GM23248 (cell line): Measurements from ENCODE around the gene ZNF501. TPM values are rescaled to one million over a fixed set of nuclear protein-coding genes. Genes with fewer than 3 reads are reported as not detected.

Source experiments
- DNase-seq: peaks from one replicate; pipeline ENCODE4 v3.0.0-alpha.2; 2015
- H2AFZ ChIP-seq: fragments of 200-600 bp; sonication (generic); 2 replicates; pipeline ENCODE4 v1.6.1; 2016; ENCODE audit warnings: antibody characterized with exemption
- H3F3A ChIP-seq: fragments of 200-600 bp; sonication (generic); 2 replicates; pipeline ENCODE4 v1.6.1; 2016; ENCODE audit warnings: mild to moderate bottlenecking, antibody characterized with exemption, mixed run types; ENCODE audit not compliant: insufficient read depth
- H3K27ac ChIP-seq: fragments of 200-600 bp; sonication (generic); 2 replicates; pipeline ENCODE4 v1.5.1; 2016; ENCODE audit warnings: mild to moderate bottlenecking
- H3K27me3 ChIP-seq: fragments of 200-600 bp; sonication (generic); replicated peaks from 2 replicates; pipeline ENCODE4 v1.6.1; 2016; ENCODE audit warnings: mild to moderate bottlenecking; ENCODE audit not compliant: insufficient read depth
- H3K36me3 ChIP-seq: fragments of 200-600 bp; sonication (generic); 2 replicates; pipeline ENCODE4 v1.6.1; 2016; ENCODE audit warnings: low read depth, mild to moderate bottlenecking
- H3K4me1 ChIP-seq: fragments of 200-600 bp; sonication (generic); 2 replicates; pipeline ENCODE4 v1.6.1; 2016; ENCODE audit warnings: mild to moderate bottlenecking; ENCODE audit not compliant: insufficient read depth
- H3K4me2 ChIP-seq: fragments of 200-600 bp; sonication (generic); one replicate; pipeline ENCODE4 v1.6.1; 2016; ENCODE audit warnings: mild to moderate bottlenecking; ENCODE audit not compliant: unreplicated experiment
- H3K4me3 ChIP-seq: fragments of 200-600 bp; sonication (generic); 2 replicates; pipeline ENCODE4 v1.5.1; 2016; ENCODE audit warnings: mild to moderate bottlenecking
- H3K79me2 ChIP-seq: fragments of 200-600 bp; sonication (generic); 2 replicates; pipeline ENCODE4 v1.6.1; 2016; ENCODE audit warnings: mild to moderate bottlenecking; ENCODE audit not compliant: insufficient read depth
- H3K9ac ChIP-seq: fragments of 200-600 bp; sonication (generic); 2 replicates; pipeline ENCODE4 v1.6.1; 2016; ENCODE audit warnings: mild to moderate bottlenecking
- H3K9me2 ChIP-seq: fragments of 200-600 bp; sonication (generic); 2 replicates; pipeline ENCODE4 v1.6.1; 2016; ENCODE audit warnings: mixed run types, mild to moderate bottlenecking, moderate library complexity; ENCODE audit not compliant: insufficient read depth
- H3K9me3 ChIP-seq: fragments of 200-600 bp; sonication (generic); one replicate; pipeline ENCODE4 v1.6.1; 2017; ENCODE audit warnings: low read depth
- H4K20me1 ChIP-seq: fragments of 200-600 bp; sonication (generic); 2 replicates; pipeline ENCODE4 v1.6.0; 2016; ENCODE audit not compliant: insufficient read depth
- EZH2 ChIP-seq: fragments of 200-600 bp; sonication (generic); IDR thresholded peaks from 2 replicates; pipeline ENCODE4 v1.6.1; 2018; ENCODE audit warnings: antibody characterized with exemption, mild to moderate bottlenecking; ENCODE audit not compliant: insufficient read depth, poor library complexity, severe bottlenecking
- EZH2phosphoT487 ChIP-seq: fragments of 200-600 bp; sonication (generic); IDR thresholded peaks from 2 replicates; pipeline ENCODE4 v1.6.1; 2018; ENCODE audit warnings: antibody characterized with exemption, moderate library complexity, mild to moderate bottlenecking, low read depth; ENCODE audit not compliant: insufficient read depth
- WGBS, 2 experiments: methylation state at CpG; one replicate each; pipeline ENCODE4 v1.1.6; 2015 to 2017; ENCODE audit warnings: low lambda C conversion rate in 2 of 2, low coverage in 1 of 2; ENCODE audit errors: missing lambda C conversion rate in 2 of 2; 5-methylcytosine and 5-hydroxymethylcytosine counted together
- in situ Hi-C: fragments of 300-500 bp; cut with MboI; formaldehyde crosslinking; loops from 2 replicates; pipeline ENCODE4 v1.15.0; 2020
- polyA plus RNA-seq: library from polyadenylated mRNA; unstranded; fragments of >200 nt; fragmentation: Nextera tagmentation; extraction: Ambion mirVana; gene quantifications from 2 replicates; pipeline ENCODE4 v1.2.1, GENCODE V29; 2016
- total RNA-seq: library from RNA; depleted of rRNA; stranded (reverse); fragments of >200 nt; shearing (Covaris generic); gene quantifications from 2 replicates; pipeline ENCODE4 v1.2.3, GENCODE V29; 2014; rRNA removed

Gene ZNF501
- total and polyA plus RNA-seq, 2 experiments from 2014 or later = 5.1 to 5.4 TPM

DNA sequence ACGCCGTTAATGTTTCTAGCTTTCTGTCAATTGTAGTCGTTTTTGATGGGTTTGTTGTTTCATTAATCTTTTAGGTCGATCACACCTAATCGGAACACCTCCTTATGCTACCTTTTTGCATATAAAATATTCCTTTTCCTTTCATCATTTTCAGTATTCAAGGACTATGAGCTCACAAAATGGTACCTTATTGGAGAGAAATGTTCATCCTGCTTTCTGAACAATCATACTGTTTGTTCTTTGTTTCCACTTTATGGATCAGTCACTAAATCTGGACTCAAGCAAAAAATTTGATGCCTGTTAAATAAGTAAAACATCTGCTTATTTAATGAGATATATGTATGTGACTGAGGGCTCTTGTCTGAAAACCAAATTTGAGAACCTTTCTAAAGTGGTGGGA, 33.3 kb downstream of the ZNF501 start:
- peak overlapping the region; percentile 20; the same call in 1 of the 2 replicates for H3K27ac ChIP-seq
- H3K4me3 ChIP-seq = peak overlapping the region; percentile 99
- peak overlapping the region; percentile 92 for H3K4me2 ChIP-seq
- DNase-seq = no peak
- TF ChIP-seq EZH2phosphoT487 (no peak), EZH2 (no peak)
- H4K20me1 ChIP-seq = no peaks in the 10 kb centered on the region
- no peaks in the 10 kb centered on the region for H3K9me2 ChIP-seq
- peak overlapping the region; percentile 92 for H3K9ac ChIP-seq
- peak overlapping the region; percentile 98 for H2AFZ ChIP-seq
- peaks cover 10% of the 10 kb centered on the region; the same call in 1 of the 2 replicates for H3F3A ChIP-seq
- H3K4me1 ChIP-seq = no peaks in the 10 kb centered on the region; the same call in none of the 2 replicates
- H3K36me3 ChIP-seq = peaks cover 3% of the 10 kb centered on the region; the same call in 1 of the 2 replicates
- H3K9me3 ChIP-seq = no peaks in the 10 kb centered on the region
- H3K79me2 ChIP-seq = peaks cover 89% of the 10 kb centered on the region
- in situ Hi-C loops = no loop called here
- WGBS, 2 experiments = 28 to 34% methylated on average over 5 of the region's 5 CpGs
- H3K27me3 ChIP-seq = no peaks in the 10 kb centered on the region

DNA sequence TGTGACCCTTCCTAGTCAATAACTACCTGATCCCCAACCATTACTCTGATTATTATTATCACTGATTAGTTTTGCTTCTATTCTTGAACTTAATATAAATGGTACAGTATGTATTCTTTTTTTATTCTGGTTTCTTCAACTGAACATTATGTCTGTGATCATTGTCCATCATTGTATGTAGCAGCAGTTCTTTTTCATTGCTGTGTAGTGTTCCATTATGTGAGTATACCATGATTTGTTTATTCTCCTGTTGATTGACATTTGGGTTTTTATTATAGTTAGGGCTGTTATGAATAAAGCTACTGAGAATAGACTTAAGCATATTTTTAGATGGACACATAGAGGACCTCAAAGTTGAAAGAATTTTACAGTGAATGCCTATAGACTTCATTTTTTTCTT, 34.8 kb downstream of the ZNF501 start:
- Histone ChIP-seq H3K9me2 (no peaks in the 10 kb centered on the region), H3K9ac (no peak overlapping the region), H3K4me2 (no peak overlapping the region), H4K20me1 (no peaks in the 10 kb centered on the region), H2AFZ (no peak overlapping the region), H3K4me1 (no peaks in the 10 kb centered on the region; the same call in none of the 2 replicates), H3K4me3 (no peak overlapping the region), H3F3A (peaks cover 10% of the 10 kb centered on the region; the same call in 1 of the 2 replicates), H3K79me2 (peaks cover 83% of the 10 kb centered on the region), H3K36me3 (peaks cover under 1% of the 10 kb centered on the region; the same call in 1 of the 2 replicates), H3K9me3 (no peaks in the 10 kb centered on the region), H3K27me3 (no peaks in the 10 kb centered on the region), H3K27ac (no peak overlapping the region)
- no peak for DNase-seq
- TF ChIP-seq EZH2 (no peak), EZH2phosphoT487 (no peak)
- in situ Hi-C loops = no loop called here

DNA sequence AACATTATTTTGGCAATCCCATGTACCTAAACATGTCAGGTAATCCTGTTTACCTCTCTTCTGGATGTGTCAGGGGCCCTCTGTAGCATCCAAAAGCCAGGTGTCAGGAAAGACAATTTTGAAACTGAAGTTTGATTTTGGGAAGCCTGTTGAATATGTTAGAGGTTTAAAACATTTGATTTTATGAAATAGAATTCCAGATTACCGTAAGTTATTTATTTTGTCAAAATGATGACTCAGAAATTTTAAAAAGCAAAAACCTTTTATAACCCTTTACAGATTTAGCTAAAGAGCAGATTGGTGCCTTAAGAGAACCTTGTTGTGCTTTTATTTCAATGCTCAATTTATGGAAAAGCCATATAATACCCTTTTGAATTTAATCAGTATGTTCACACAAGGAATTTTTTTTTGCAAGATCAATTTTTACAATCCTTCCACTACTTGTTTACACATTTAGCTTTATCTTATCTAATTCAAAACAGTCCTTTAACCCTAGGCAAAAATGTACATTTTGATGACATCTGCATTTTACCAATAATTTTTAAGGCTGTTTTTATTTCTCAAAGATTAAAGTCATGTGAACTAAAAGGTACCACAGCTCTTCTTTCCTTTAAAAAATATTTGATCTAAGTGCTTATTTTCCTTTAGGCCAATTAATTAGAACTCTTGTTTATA, 42.1 kb downstream of the ZNF501 start:
- no peak overlapping the region for H3K9ac ChIP-seq
- WGBS, 2 experiments = 53 to 70% methylated on average over 1 of the region's 1 CpG
- H3K4me2 ChIP-seq = no peak overlapping the region
- H3K4me1 ChIP-seq = no peaks in the 10 kb centered on the region
- DNase-seq = no peak
- H3K27ac ChIP-seq = no peak overlapping the region
- H3K9me3 ChIP-seq = no peaks in the 10 kb centered on the region
- H3K36me3 ChIP-seq = no peaks in the 10 kb centered on the region
- no peaks in the 10 kb centered on the region for H3K9me2 ChIP-seq
- TF ChIP-seq EZH2 (no peak), EZH2phosphoT487 (no peak)
- H3K4me3 ChIP-seq = no peak overlapping the region
- H3K27me3 ChIP-seq = no peaks in the 10 kb centered on the region
- no peak overlapping the region for H2AFZ ChIP-seq
- in situ Hi-C loops = no loop called here
- no peaks in the 10 kb centered on the region for H4K20me1 ChIP-seq
- no peaks in the 10 kb centered on the region for H3F3A ChIP-seq
- peaks cover 38% of the 10 kb centered on the region for H3K79me2 ChIP-seq

DNA sequence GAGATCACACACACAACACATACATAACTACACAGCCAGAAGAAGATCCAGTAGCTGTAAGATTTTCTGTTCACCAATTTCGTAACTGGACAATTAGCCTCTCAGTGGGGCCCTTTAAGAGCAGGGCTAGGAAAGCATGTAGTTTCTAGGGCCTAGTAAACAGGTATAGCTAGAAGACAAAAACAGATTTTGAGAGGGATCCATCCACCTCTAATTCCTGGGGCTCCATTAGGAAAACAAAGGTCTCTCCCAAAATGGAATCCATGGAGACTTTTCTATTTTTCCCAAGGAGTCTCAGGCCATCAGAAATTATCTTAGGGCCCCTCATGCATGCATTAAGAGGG, 42.6 kb downstream of the ZNF501 start:
- no peak overlapping the region for H3K4me3 ChIP-seq
- H3K27ac ChIP-seq = no peak overlapping the region
- no peak overlapping the region for H3K4me2 ChIP-seq
- H3K4me1 ChIP-seq = no peaks in the 10 kb centered on the region
- no peaks in the 10 kb centered on the region for H3K27me3 ChIP-seq
- no peak for DNase-seq
- H2AFZ ChIP-seq = no peak overlapping the region
- no peak for TF ChIP-seq EZH2
- H3K9me3 ChIP-seq = no peaks in the 10 kb centered on the region
- no peaks in the 10 kb centered on the region for H3K9me2 ChIP-seq
- H3F3A ChIP-seq = no peaks in the 10 kb centered on the region
- 94 to 100% methylated on average over 1 of the region's 1 CpG for WGBS, 2 experiments
- in situ Hi-C loops = no loop called here
- H3K9ac ChIP-seq = no peak overlapping the region
- H3K36me3 ChIP-seq = no peaks in the 10 kb centered on the region
- H3K79me2 ChIP-seq = peaks cover 32% of the 10 kb centered on the region
- no peaks in the 10 kb centered on the region for H4K20me1 ChIP-seq

DNA sequence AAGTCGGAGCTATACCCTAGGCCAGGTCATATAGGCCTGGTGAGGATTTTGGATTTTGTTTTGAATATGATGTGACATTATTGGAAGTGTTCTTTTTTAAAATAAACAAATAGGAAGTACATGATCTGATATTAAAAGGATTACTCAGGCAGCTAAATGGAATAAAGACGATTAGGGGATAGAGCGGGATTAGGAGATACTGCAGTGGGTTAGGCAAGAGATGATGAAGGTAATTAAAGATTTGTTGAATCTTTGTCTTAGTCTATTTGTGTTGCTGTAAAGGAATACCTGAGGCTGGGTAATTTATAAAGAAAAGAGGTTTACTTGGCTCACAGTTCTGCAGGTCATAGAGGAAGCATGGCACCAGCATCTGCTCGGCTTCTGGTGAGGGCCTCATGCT, 53.5 kb downstream of the ZNF501 start:
- no peaks in the 10 kb centered on the region for H3F3A ChIP-seq
- in situ Hi-C loops = no loop called here
- no peak for DNase-seq
- H3K4me2 ChIP-seq = no peak overlapping the region
- WGBS, 2 experiments = 89 to 94% methylated on average over 4 of the region's 4 CpGs
- H4K20me1 ChIP-seq = no peaks in the 10 kb centered on the region
- H3K27ac ChIP-seq = no peak overlapping the region
- H3K9me3 ChIP-seq = no peaks in the 10 kb centered on the region
- H3K36me3 ChIP-seq = no peaks in the 10 kb centered on the region
- H3K4me3 ChIP-seq = no peak overlapping the region
- H2AFZ ChIP-seq = no peak overlapping the region
- H3K9ac ChIP-seq = no peak overlapping the region
- no peaks in the 10 kb centered on the region for H3K79me2 ChIP-seq
- no peaks in the 10 kb centered on the region for H3K27me3 ChIP-seq
- H3K9me2 ChIP-seq = no peaks in the 10 kb centered on the region
- TF ChIP-seq EZH2phosphoT487 = no peak
- TF ChIP-seq EZH2 = no peak
- no peaks in the 10 kb centered on the region for H3K4me1 ChIP-seq

Other genes with a start within 250 kb of the ZNF501 start
- 4.5 and 6.1 TPM in 2 replicates for gene ZKSCAN7, start 174.4 kb upstream of the ZNF501 start, total RNA-seq
- gene ZKSCAN7, start 174.4 kb upstream of the ZNF501 start, polyA plus RNA-seq = 2.9 and 3.1 TPM in 2 replicates
- gene ZNF660, start 144.7 kb upstream of the ZNF501 start, total RNA-seq = 0.76 and 0.97 TPM in 2 replicates
- 0.54 and 1.2 TPM in 2 replicates for gene ZNF660, start 144.7 kb upstream of the ZNF501 start, polyA plus RNA-seq
- gene ZNF197, start 104.6 kb upstream of the ZNF501 start, total RNA-seq = 10.1 and 10.6 TPM in 2 replicates
- 6.9 and 7.4 TPM in 2 replicates for gene ZNF197, start 104.6 kb upstream of the ZNF501 start, polyA plus RNA-seq
- gene ZNF35, start 80.9 kb upstream of the ZNF501 start, total RNA-seq = 7.3 and 21.8 TPM in 2 replicates
- gene ZNF35, start 80.9 kb upstream of the ZNF501 start, polyA plus RNA-seq = 4.3 and 5.1 TPM in 2 replicates
- 3.8 and 4.3 TPM in 2 replicates for gene ZNF502, start 17.0 kb upstream of the ZNF501 start, total RNA-seq
- 2.4 and 2.9 TPM in 2 replicates for gene ZNF502, start 17.0 kb upstream of the ZNF501 start, polyA plus RNA-seq
- gene KIAA1143, start 32.0 kb downstream of the ZNF501 start, total RNA-seq = 24.3 and 25.0 TPM in 2 replicates
- gene KIAA1143, start 32.0 kb downstream of the ZNF501 start, polyA plus RNA-seq = 21.8 and 23.5 TPM in 2 replicates
- 3.3 and 3.9 TPM in 2 replicates for gene KIF15, start 32.2 kb downstream of the ZNF501 start, total RNA-seq
- 2.9 and 3.3 TPM in 2 replicates for gene KIF15, start 32.2 kb downstream of the ZNF501 start, polyA plus RNA-seq
- gene TMEM42, start 132.3 kb downstream of the ZNF501 start, total RNA-seq = 23.2 and 33.8 TPM in 2 replicates
- gene TMEM42, start 132.3 kb downstream of the ZNF501 start, polyA plus RNA-seq = 34.2 and 35.0 TPM in 2 replicates
- gene TGM4, start 145.0 kb downstream of the ZNF501 start, total RNA-seq = not detected in 2 replicates
- gene TGM4, start 145.0 kb downstream of the ZNF501 start, polyA plus RNA-seq = not detected in 2 replicates
- gene ZDHHC3, start 246.5 kb downstream of the ZNF501 start, total RNA-seq = 76.2 and 89.5 TPM in 2 replicates
- 48.7 and 48.9 TPM in 2 replicates for gene ZDHHC3, start 246.5 kb downstream of the ZNF501 start, polyA plus RNA-seq
- gene EXOSC7, start 246.6 kb downstream of the ZNF501 start, total RNA-seq = 31.1 and 60.7 TPM in 2 replicates
- 49.1 and 53.5 TPM in 2 replicates for gene EXOSC7, start 246.6 kb downstream of the ZNF501 start, polyA plus RNA-seq